ENCODE measurements around the gene BNC1.
"Not testable (repeated sequence)": the region's sequence is repeated elsewhere in the genome, so short reads cannot be mapped to it uniquely, and the experiment has no call there.

The BNC1 gene

GRCh38 chr15:83249030-83249343 is 35.5 kb downstream of the BNC1 start:
- DNase-seq (ENCODE audit: low read depth in 2 of 2) = no peak

DNA sequence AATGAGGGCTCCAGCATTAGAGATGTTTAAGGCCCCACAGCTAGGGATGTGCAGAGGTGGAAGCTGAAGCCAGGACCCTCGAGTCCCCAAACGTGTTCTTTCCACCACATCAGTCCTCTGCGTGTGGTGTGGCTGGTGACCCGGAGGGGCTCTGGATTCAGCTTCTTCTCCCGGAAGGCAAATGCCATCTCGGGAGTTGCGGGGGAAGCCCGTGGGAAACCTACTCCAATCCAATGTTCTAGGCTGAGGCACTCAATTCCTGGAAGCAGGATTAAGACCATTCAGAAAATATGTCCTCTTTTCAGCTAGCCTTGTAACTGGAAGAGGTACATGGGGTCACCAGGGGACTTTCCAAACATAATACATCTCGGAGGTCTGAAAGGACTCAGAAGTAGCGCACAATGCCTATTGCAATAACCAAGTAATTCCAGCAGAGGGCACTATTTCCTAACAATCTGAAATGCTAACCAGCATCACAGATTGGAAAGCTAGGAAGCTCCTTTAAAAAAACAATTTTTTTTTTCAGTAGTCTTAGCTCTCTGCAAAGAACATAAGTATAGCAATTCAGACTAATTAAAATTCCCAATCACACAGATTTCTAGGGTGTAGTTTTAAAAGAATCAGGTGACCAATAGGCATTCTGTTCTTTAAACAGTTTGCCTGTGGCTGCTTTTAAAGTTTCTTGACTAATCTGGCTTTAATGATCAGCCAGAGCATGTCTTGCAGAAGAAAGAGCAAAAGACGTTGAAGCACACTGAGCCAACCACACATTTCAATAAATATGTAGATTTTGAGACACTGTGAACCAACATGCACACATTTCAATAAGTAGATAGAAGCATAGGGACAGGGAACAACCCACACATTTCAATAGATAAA is 36.1 kb downstream of the BNC1 start:
- DNase-seq (ENCODE audit: low read depth in 2 of 2) = no peak

DNA sequence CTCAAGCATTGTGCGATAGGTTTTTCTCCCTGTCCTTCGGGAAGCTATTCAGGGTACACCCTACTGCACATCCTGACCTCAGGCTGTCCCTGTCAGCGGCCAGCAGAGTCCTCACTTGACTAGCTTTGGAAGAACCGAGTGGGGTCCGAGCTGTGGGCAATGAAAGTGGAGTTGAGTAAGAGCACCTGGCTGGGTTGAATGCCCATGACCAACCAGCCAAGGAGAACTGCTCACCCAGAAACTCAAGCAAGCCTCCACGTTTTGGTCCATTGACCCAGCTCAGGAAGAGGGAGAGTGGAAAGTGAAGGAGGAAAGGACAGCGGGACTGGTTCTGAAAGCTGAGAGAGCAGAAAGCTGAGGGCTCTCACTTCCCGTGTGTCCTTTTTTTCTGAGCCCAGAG is 40.8 kb downstream of the BNC1 start:
- DNase-seq (ENCODE audit: low read depth in 2 of 2) = no peak

DNA sequence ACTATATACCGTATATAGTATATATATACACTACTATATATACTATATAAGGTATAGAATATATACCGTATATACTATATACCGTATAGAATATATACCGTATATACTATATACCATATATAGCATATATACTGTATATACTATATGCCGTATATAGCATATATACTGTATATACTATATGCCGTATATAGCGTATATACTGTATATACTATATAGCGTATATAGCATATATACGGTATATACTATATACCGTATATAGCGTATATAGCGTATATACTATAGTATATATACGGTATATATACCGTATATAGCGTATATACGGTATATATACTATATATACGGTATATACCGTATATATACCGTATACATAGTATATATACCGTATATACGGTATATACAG is 54.2 kb downstream of the BNC1 start:
- no peak for DNase-seq (ENCODE audit: low read depth in 2 of 2)

GRCh38 chr15:83225449-83225848 is 59.0 kb downstream of the BNC1 start:
- DNase-seq (ENCODE audit: low read depth in 2 of 2) = no peak

DNA sequence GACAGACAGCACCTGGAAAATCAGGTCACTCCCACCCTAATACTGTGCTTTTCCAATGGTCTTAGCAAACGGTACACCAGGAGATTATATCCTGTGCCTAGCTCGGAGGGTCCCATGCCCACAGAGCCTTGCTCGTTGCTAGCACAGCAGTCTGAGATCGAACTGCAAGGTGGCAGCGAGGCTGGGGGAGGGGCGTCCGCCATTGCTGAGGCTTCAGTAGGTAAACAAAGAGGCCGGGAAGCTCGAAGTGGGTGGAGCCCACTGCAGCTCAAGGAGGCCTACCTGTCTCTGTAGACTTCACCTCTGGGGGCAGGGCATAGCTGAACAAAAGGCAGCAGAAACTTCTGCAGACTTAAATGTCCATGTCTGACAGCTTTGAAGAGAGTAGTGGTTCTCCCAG is 62.7 kb downstream of the BNC1 start:
- DNase-seq (ENCODE audit: low read depth in 2 of 2) = not testable (repeated sequence)

DNA sequence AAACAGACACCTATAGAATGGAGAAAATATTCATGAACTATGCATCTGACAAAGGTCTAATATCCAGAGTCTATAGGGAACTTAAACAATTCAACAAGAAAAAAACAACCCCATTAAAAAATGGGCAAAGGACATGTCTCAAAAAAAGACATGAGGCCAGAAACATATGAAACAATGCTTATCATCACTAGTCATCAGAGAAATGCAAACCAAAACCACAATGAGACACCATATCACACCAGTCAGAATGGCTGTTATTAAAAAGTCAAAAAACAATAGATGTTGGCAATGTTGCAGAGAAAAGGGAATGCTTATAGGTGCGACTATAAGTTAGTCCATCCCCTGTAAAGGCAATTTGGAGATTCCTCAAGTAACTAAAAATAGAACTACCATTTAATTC is 65.4 kb downstream of the BNC1 start:
- DNase-seq (ENCODE audit: low read depth in 2 of 2) = no peak

DNA sequence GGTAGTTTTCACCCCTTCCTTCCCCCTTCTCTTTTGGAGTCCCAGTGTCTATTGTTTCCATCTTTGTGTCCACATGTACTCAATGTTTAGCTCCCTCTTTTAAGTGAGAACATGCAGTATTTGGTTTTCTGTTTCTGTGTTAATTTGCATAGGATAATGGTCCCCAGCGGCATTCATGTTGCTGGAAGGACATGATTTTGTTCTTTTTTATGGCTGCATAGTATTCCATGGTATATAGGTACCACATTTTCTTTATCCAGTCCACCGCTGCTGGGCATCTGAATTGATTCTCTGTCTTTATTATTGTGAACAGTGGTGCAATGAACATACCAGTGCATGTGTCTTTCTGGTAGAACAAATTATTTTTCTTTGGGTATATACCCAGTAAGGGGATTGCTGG is 69.2 kb downstream of the BNC1 start:
- DNase-seq (ENCODE audit: low read depth in 2 of 2) = no peak

DNA sequence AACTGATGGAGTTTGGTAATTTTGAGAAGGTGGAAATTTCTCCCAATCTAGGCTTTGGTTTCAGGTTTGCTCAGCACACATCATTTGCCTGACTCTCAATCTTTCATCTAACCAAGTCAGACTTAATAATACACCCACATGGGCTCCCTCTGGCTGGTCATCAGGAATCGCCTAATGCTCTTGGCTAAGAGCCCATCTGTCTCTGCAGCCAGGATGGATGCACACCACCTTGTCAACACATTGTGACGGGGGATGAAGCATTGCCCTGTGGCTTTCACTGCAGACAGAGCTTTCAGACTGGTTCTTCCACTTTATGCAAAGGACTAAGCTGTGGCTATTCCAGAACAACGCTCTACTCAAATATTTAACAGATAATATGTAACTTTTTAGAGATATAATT is 73.8 kb downstream of the BNC1 start:
- DNase-seq (ENCODE audit: low read depth in 2 of 2) = no peak

DNA sequence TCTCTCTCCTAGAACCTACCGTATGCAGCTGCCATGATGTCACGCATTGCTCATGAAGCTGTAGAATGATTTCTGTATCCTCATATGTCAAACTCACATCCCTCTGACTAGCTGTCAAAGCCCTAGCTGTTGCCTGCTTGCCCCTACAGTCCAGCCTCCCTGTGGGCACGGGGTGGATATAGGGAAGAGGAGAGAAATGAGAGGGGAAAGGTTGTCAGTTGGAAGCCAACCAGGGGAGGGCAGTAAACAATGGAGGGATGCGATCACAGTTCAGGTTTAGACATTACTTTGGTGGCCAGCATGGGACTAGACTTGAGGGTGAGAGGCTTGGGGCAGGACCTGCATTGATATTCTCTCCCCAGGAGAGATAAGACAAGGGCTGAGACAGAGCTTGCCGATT is 75.1 kb downstream of the BNC1 start:
- DNase-seq (ENCODE audit: low read depth in 2 of 2) = no peak

DNA sequence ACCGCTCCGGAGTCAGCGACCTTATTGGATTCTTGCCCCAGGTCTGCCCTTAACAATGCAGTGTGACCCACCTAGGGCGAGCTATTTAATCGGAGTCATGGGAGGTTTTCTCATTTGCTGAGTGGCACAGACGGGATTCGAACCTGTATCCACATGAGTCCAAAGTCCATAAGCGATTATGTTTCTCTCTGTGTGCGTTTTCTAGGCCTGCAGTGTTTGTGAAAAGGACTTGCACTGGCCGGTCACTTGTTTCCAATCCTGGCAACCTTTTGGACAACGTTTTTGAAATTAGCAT is 76.2 kb downstream of the BNC1 start:
- DNase-seq (ENCODE audit: low read depth in 2 of 2) = no peak

- peak; percentile 4 to 5 for DNase-seq (ENCODE audit: low read depth in 2 of 2)
Observed at GRCh38 chr15:83207660-83208366, 76.7 kb downstream of the BNC1 start, which contains the start of gene HDGFL3. TSS of gene HDGFL3 (minus strand) at chr15:83207823. CDS start at chr15:83207414, 409 bp downstream.

DNA sequence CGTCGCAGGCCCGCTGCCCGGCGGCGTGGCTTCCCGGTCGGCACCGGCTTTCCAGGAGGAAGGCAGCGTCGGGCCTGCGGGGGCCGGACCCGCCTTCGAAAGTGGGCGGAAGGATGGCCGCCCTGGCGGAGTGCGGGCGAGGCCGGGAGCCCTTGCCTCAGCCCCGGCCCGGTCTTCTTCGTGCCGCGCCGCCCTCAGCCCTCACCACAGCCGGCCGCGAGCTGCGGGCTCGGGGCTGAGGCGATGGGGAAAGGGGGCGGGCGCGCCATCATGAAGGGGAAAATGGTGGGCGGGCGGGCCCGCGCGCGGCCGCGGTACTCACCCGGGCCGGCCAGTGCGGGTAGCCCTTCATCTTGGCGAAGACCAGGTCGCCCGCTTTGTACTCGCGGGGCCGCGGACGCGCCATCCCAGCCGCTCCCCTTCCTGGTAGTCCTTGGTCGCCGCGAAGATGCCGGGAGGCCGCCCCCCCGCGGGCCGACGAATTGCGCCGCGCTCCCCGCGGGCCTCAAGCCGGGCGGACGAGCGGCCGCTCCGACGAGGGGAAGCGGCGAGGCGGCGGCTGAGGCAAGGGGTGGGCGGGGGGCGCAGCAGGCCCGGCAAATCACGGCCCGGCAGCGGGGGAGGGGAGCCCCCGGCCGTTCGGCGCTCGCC is 77.3 kb downstream of the BNC1 start:
- DNase-seq (ENCODE audit: low read depth in 2 of 2) = peak in 1 of 2 donors; percentile 2

GRCh38 chr15:83206526-83207008 is 77.9 kb downstream of the BNC1 start:
- no peak for DNase-seq (ENCODE audit: low read depth in 2 of 2)
